ENCODE data around the gene DPF3.

DNA sequence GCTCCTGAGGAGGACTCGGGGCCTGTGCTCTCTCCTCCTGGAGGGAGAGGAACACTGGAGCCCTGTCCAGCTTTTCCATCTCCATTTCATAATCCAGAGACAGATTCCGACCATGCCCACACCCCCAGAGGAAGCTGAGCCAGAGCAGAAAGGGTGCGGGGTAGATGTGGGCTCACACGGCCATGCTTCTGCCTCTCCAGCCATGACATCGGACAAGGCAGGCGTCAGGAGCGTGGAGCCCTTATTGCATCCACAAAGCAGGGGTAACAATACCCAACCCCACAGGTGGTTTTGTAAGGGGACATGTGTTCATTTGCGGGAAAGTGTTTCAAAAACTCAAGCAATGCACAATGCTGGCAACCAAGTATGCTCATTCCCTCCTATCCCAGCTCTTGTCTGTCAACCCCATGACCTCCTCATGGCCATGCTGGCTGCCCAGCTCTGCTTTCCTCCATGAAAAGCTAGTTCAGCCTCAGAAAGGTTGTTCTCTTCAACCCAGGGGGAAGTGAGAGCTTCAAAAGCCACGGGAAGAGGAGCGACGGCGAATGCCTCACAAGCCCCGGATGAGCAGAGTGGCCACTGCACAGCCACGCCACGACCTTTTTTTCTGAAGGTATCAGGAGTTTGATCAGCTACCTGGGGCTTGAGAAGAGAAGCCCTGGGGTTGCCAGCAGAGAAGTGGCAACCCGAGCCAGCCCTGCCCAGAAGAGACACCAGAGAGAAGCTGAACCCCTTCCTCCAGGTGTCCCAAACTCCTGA is 161.7 kb downstream of the DPF3 start:
- TF ChIP-seq EZH2 (IDR thresholded peaks at IDR 0.05; ENCODE audit: low read length, missing control alignments), result no peak
- TF ChIP-seq, protein P1, sequence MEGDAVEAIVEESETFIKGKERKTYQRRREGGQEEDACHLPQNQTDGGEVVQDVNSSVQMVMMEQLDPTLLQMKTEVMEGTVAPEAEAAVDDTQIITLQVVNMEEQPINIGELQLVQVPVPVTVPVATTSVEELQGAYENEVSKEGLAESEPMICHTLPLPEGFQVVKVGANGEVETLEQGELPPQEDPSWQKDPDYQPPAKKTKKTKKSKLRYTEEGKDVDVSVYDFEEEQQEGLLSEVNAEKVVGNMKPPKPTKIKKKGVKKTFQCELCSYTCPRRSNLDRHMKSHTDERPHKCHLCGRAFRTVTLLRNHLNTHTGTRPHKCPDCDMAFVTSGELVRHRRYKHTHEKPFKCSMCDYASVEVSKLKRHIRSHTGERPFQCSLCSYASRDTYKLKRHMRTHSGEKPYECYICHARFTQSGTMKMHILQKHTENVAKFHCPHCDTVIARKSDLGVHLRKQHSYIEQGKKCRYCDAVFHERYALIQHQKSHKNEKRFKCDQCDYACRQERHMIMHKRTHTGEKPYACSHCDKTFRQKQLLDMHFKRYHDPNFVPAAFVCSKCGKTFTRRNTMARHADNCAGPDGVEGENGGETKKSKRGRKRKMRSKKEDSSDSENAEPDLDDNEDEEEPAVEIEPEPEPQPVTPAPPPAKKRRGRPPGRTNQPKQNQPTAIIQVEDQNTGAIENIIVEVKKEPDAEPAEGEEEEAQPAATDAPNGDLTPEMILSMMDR (conservative IDR thresholded peaks at IDR 0.05 in 1 of 2, IDR thresholded peaks at IDR 0.05 in 1 of 2; ENCODE audit: low read depth in 1 of 2, low read length in 2 of 2), result no peak

Data from fibroblast of lung (primary cell).